ENCODE results near the gene RWDD3. TPM values are rescaled to one million over a fixed set of nuclear protein-coding genes. Genes with fewer than 3 reads are reported as not detected.

Gene RWDD3
- total and polyA plus RNA-seq, 2 donors (not counting 3 experiments of a cell fraction or from before 2014, with no cell fraction given) = 9.3 to 12.1 TPM

- no peak overlapping the region for H3K4me3 ChIP-seq (replicated peaks in 1 of 3; ENCODE audit: insufficient read depth in 1 of 3, low read depth in 1 of 3, low read length in 3 of 3)
- TF ChIP-seq POLR2A (IDR thresholded peaks at IDR 0.05; ENCODE audit: low read depth, low read length) (no peak), MYC (IDR thresholded peaks at IDR 0.05; ENCODE audit: low read depth, low read length) (no peak), MAX (IDR thresholded peaks at IDR 0.05; ENCODE audit: insufficient read depth, insufficient read length) (no peak), CTCF (IDR thresholded peaks at IDR 0.05; ENCODE audit: extremely low read depth in 1 of 2, insufficient read depth in 1 of 2, low read depth in 1 of 2, low read length in 2 of 2) (no peak), JUN (IDR thresholded peaks at IDR 0.05; ENCODE audit: borderline replicate concordance, insufficient read depth, insufficient read length, low read depth) (no peak), GATA2 (IDR thresholded peaks at IDR 0.05; ENCODE audit: insufficient read depth, insufficient read length, low read depth, low read length) (no peak), FOS (IDR thresholded peaks at IDR 0.05; ENCODE audit: borderline replicate concordance, insufficient read depth, low read length) (no peak), POLR2AphosphoS5 (IDR thresholded peaks at IDR 0.05; ENCODE audit: insufficient read depth, low read depth, low read length) (no peak), EZH2 (IDR thresholded peaks at IDR 0.05; ENCODE audit: borderline replicate concordance, low read depth, low read length, severe bottlenecking) (no peak)
- H3K9me1 ChIP-seq (replicated peaks; ENCODE audit: control insufficient read depth, extremely low read depth, insufficient read depth, low read length) = no peaks in the 10 kb centered on the region
- intact Hi-C loops (cut with micrococcal nuclease) (no loop called here), dilution Hi-C loops (cut with MboI; ENCODE audit: extremely low pct_ligation_motif_present, low sequenced_read_pairs) (no loop called here)
- no peak overlapping the region for H3K9ac ChIP-seq (replicated peaks; ENCODE audit: extremely low read depth, insufficient read depth, low read length)
- H3K9me3 ChIP-seq (replicated peaks; ENCODE audit: control insufficient read depth, insufficient read depth, low read length) = no peaks in the 10 kb centered on the region
- no peaks in the 10 kb centered on the region for H3K36me3 ChIP-seq (ENCODE audit: control insufficient read depth in 2 of 2, extremely low read depth in 1 of 2, insufficient read depth in 2 of 2, low read length in 2 of 2)
- H3K4me1 ChIP-seq (ENCODE audit: control insufficient read depth, extremely low read depth, insufficient read depth, low read length) = no peaks in the 10 kb centered on the region
- FAIRE-seq (no peak), DNase-seq (ENCODE audit: low read depth, low spot score) (no peak)
- H3K27ac ChIP-seq (ENCODE audit: insufficient read depth, low read depth, low read length) = no peak overlapping the region
- no peak overlapping the region for H2AFZ ChIP-seq (ENCODE audit: low read depth, low read length)
- ChIA-PET POLR2A (no interaction called here), CTCF (interaction anchor here (0.8 to 1.8 kb wide), 3 partner anchors 9 to 11 kb away, joined by 3 to 19 read pairs (median 11); partner anchors contain the start of gene RWDD3)
- no TSS peak for BruUV-seq (replicated peaks)
- no peak overlapping the region for H3K4me2 ChIP-seq (ENCODE audit: insufficient read depth, low read length)
- H4K20me1 ChIP-seq (replicated peaks; ENCODE audit: control insufficient read depth, extremely low read depth, insufficient read depth, low read length) = no peaks in the 10 kb centered on the region
- H3K27me3 ChIP-seq (ENCODE audit: control insufficient read depth in 2 of 2, insufficient read depth in 2 of 2, low read length in 2 of 2) = peaks cover 2 to 7% of the 10 kb centered on the region in 2 experiments
- no peaks in the 10 kb centered on the region for H3K79me2 ChIP-seq (ENCODE audit: control insufficient read depth, insufficient read depth, low read length)
These were observed 11.4 kb upstream of the RWDD3 start for GRCh38 chr1:95222629-95223028.
